Fibroblast of villous mesenchyme (primary cell): ENCODE measurements around the gene LHFPL3. TPM values are rescaled to one million over a fixed set of nuclear protein-coding genes. Genes with fewer than 3 reads are reported as not detected.

Source experiments
- DNase-seq: peaks from one replicate; pipeline ENCODE4 v3.0.0-alpha.2; 2010; ENCODE audit warnings: low read depth
- H3K4me3 ChIP-seq: 2 replicates; pipeline ENCODE4 v1.5.1; 2011; ENCODE audit warnings: low read depth, mild to moderate bottlenecking, low read length
- CTCF ChIP-seq: IDR thresholded peaks from 2 replicates; pipeline ENCODE4 v1.5.1; 2012; ENCODE audit warnings: low read depth, mild to moderate bottlenecking, low read length; ENCODE audit not compliant: insufficient read depth
- small RNA-seq: library from RNA; depleted of rRNA; stranded (forward); fragments of <200 nt; gene quantifications from one replicate; pipeline ENCODE3, GENCODE V24; 2012
- total RNA-seq: library from RNA; depleted of rRNA; stranded (reverse); fragments of >200 nt; gene quantifications from 2 replicates; pipeline ENCODE4 v1.2.3, GENCODE V29; 2012

Gene LHFPL3
- total RNA-seq, 1 donor, result not detected

DNA sequence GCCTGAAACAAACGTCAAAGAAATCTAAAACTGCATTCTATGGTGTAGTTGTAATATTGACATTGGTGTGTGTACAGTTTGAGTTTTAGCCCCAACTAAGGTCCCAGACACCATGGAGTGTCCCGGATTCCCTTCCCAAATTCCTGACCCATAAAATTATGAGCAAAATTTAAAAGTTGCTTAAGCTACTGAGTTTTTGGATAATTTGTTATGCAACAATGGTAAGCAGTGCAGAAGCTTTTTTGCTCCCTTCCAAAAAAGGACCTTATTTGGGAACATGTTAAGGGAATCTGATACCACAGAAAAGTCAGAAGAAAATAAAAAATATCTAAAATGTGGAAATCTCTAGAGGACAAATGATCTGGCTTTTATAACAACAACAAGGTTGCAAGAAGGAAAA is 622.4 kb downstream of the LHFPL3 start:
- DNase-seq, result peak; percentile 40
- H3K4me3 ChIP-seq, result no peak overlapping the region
- no peak for TF ChIP-seq CTCF

GRCh38 chr7:104951546-104951945 is 623.1 kb downstream of the LHFPL3 start:
- peak; percentile 51 for DNase-seq
- H3K4me3 ChIP-seq, result no peak overlapping the region
- TF ChIP-seq CTCF, result no peak

GRCh38 chr7:104955276-104955675 is 626.9 kb downstream of the LHFPL3 start:
- no peak for DNase-seq
- H3K4me3 ChIP-seq, result no peak overlapping the region
- TF ChIP-seq CTCF, result no peak

Small RNA genes within 50 kb of the gene (small RNA-seq; reads per million reads assigned to genes)
- not detected for gene RN7SL8P

Other genes with a start within 250 kb of the LHFPL3 start
- 20.6 and 25.5 TPM in 2 replicates for gene ORC5, start 120.6 kb upstream of the LHFPL3 start, total RNA-seq